Ovary (tissue), 3 donors: Measurements from ENCODE around the gene POMT1.

ENCODE experiments used
- CTCF ChIP-seq, 3 donors: fragments of 450-650 bp in 2 of 3; fragments of 200-600 bp in 1 of 3; IDR thresholded peaks; one replicate each; pipeline versions ENCODE4 v1.5.1 to v1.8.0; 2016 to 2022; ENCODE audit warnings: antibody characterized with exemption in 3 of 3, mild to moderate bottlenecking in 1 of 3
- POLR2A ChIP-seq: fragments of 450-650 bp; IDR thresholded peaks from one replicate; pipeline ENCODE4 v1.6.1; 2017; ENCODE audit warnings: antibody characterized with exemption, mild to moderate bottlenecking, moderate library complexity
- donor health status: DM: no; HTN: no; CAD: no.

DNA sequence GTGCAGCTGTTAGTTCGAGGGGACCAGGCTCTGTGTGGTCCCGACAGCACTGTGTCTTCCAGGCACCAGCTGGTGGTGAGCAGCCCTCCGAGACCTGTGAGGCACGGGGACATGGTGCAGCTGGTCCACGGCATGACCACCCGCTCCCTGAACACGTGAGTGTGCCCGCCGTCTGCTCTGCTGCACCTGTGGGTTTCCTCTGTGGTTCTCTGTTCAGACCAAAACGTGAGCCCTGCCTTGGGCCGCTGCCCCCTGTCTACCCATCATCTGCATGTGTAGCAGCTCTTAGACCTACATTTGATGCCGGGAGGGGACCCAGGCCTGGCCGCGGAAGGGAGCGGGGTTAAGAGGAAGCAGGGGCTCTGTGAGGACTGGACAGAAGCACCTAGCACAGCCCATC is 10.5 kb downstream of the POMT1 start:
- TF ChIP-seq CTCF (IDR thresholded peaks at IDR 0.05) = no peak
- TF ChIP-seq POLR2A = no peak
